ENCODE data around the gene SPSB2. TPM values are rescaled to one million over a fixed set of nuclear protein-coding genes. Genes with fewer than 3 reads are reported as not detected.

Gene SPSB2
- total RNA-seq, 2 donors from 2014 or later: 34.6 to 36.5 TPM

- Mint-ChIP-seq H3K4me1 (peaks cover 5% of the 10 kb centered on the region), H3K9me3 (no peaks in the 10 kb centered on the region), H3K4me3 (no peak overlapping the region), H3K27me3 (ENCODE audit: insufficient read depth) (no peaks in the 10 kb centered on the region), H3K36me3 (ENCODE audit: low read depth) (peaks cover 96% of the 10 kb centered on the region), H3K27ac (no peak overlapping the region)
- DNase-seq: no peak
- no peaks in the 10 kb centered on the region for H3K27me3 ChIP-seq (ENCODE audit: control insufficient read depth, insufficient read depth, low read length, poor library complexity, severe bottlenecking)
- H3K9ac ChIP-seq (ENCODE audit: extremely low read depth, low read length, poor library complexity, severe bottlenecking): no peak overlapping the region
- H3K27ac ChIP-seq (ENCODE audit: low read depth, low read length): no peak overlapping the region
- no peak overlapping the region for H3K4me3 ChIP-seq (ENCODE audit: low read length)
- WGBS, 2 experiments (ENCODE audit: insufficient coverage in 1 of 2, insufficient read length in 1 of 2): 90 to 94% methylated on average over 5 to 7 of the region's 7 CpGs
- no peak for TF ChIP-seq CTCF (conservative IDR thresholded peaks at IDR 0.05)
- no peaks in the 10 kb centered on the region for H3K4me1 ChIP-seq (ENCODE audit: control insufficient read depth, insufficient read depth, low read length)
- peaks cover 88% of the 10 kb centered on the region for H3K36me3 ChIP-seq (ENCODE audit: control insufficient read depth, insufficient read depth, low read length)
- H3K9me3 ChIP-seq (ENCODE audit: control insufficient read depth, low read length): no peaks in the 10 kb centered on the region
These were observed 12.2 kb downstream of the SPSB2 start for GRCh38 chr12:6860942-6861341.

- Histone ChIP-seq H3K27me3 (ENCODE audit: control insufficient read depth, insufficient read depth, low read length, poor library complexity, severe bottlenecking) (no peaks in the 10 kb centered on the region), H3K9me3 (ENCODE audit: control insufficient read depth, low read length) (no peaks in the 10 kb centered on the region), H3K4me3 (ENCODE audit: low read length) (no peak overlapping the region), H3K9ac (ENCODE audit: extremely low read depth, low read length, poor library complexity, severe bottlenecking) (no peak overlapping the region), H3K4me1 (ENCODE audit: control insufficient read depth, insufficient read depth, low read length) (no peaks in the 10 kb centered on the region), H3K36me3 (ENCODE audit: control insufficient read depth, insufficient read depth, low read length) (peaks cover 87% of the 10 kb centered on the region), H3K27ac (ENCODE audit: low read depth, low read length) (no peak overlapping the region)
- Mint-ChIP-seq H3K27me3 (ENCODE audit: insufficient read depth) (no peaks in the 10 kb centered on the region), H3K9me3 (no peaks in the 10 kb centered on the region), H3K4me3 (no peak overlapping the region), H3K36me3 (ENCODE audit: low read depth) (peaks cover 94% of the 10 kb centered on the region), H3K27ac (no peak overlapping the region), H3K4me1 (no peaks in the 10 kb centered on the region)
- 96 to 97% methylated on average over 9 of the region's 9 CpGs for WGBS, 2 experiments (ENCODE audit: insufficient coverage in 1 of 2, insufficient read length in 1 of 2)
- DNase-seq: no peak
- no peak for TF ChIP-seq CTCF (conservative IDR thresholded peaks at IDR 0.05)
These were observed 13.0 kb downstream of the SPSB2 start for GRCh38 chr12:6860116-6860515.

- Histone ChIP-seq H3K27ac (ENCODE audit: low read depth, low read length) (no peak overlapping the region), H3K4me3 (ENCODE audit: low read length) (no peak overlapping the region), H3K4me1 (ENCODE audit: control insufficient read depth, insufficient read depth, low read length) (no peaks in the 10 kb centered on the region), H3K9me3 (ENCODE audit: control insufficient read depth, low read length) (no peaks in the 10 kb centered on the region), H3K9ac (ENCODE audit: extremely low read depth, low read length, poor library complexity, severe bottlenecking) (no peak overlapping the region), H3K36me3 (ENCODE audit: control insufficient read depth, insufficient read depth, low read length) (peaks cover 86% of the 10 kb centered on the region), H3K27me3 (ENCODE audit: control insufficient read depth, insufficient read depth, low read length, poor library complexity, severe bottlenecking) (no peaks in the 10 kb centered on the region)
- H3K4me3 Mint-ChIP-seq: no peak overlapping the region
- 80 to 86% methylated on average over 1 of the region's 2 CpGs for WGBS, 2 experiments (ENCODE audit: insufficient coverage in 1 of 2, insufficient read length in 1 of 2)
- H3K27ac Mint-ChIP-seq: no peak overlapping the region
- no peaks in the 10 kb centered on the region for H3K27me3 Mint-ChIP-seq (ENCODE audit: insufficient read depth)
- H3K9me3 Mint-ChIP-seq: no peaks in the 10 kb centered on the region
- peaks cover 4% of the 10 kb centered on the region for H3K4me1 Mint-ChIP-seq
- DNase-seq: no peak
- no peak for TF ChIP-seq CTCF (conservative IDR thresholded peaks at IDR 0.05)
- H3K36me3 Mint-ChIP-seq (ENCODE audit: low read depth): peaks cover 88% of the 10 kb centered on the region
These were observed 14.3 kb downstream of the SPSB2 start for GRCh38 chr12:6858799-6859198.

Measured in endodermal cell (in vitro differentiated cells).